Mesangial cell (primary cell): ENCODE results near the gene PRR11. TPM values are rescaled to one million over a fixed set of nuclear protein-coding genes. Genes with fewer than 3 reads are reported as not detected.

Experiments used
- total RNA-seq: library from RNA; depleted of rRNA; stranded (reverse); fragments of >200 nt; gene quantifications from 2 replicates; pipeline ENCODE4 v1.2.3, GENCODE V29; 2015

Gene PRR11
- total RNA-seq, result 8.6 and 61.8 TPM in 2 replicates

GRCh38 chr17:59155439-59156177 lies at the start of gene PRR11:
Gene PRR11 (plus strand): TSS chr17:59155746. CDS start chr17:59169753, 14,007 bp downstream.

GRCh38 chr17:59106463-59107305 lies 48.9 kb upstream of the PRR11 start, which contains the start of gene TRIM37:
Gene TRIM37 (minus strand): TSS chr17:59106880. CDS start chr17:59106461, 419 bp downstream.

DNA sequence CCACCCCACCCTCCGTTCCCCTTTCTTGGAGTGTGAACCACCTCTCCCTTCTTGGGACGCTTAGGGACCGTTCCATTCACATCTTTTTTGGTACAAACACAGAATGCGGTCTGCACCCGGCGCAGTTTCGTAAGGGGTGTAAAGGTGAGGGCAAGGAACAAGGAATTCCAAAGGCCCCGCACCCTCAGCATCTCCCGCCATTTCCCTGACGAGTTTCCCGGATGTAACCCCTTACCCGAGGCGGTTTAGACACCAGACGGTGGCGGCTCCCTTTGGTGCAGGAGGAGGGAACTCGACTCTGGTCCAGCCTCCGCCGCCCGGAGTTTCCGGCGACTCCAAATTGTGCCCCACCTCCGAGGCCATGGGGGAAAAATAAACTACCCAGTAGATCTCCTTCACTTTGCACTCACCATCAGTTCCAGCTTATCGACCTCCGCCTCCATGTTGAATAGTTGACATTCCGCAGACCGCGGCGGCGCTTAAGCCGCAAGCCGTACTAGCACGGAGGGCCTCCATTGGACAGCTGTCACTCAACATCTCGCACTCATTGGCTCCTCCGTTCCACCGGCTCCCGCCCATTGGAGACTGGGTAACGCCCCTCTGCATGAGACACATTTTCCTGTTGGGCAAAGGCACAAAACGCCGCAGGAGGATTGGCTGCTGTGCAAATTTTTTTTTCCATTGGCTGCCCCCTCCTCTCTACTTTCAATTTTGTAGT lies 666 bp upstream of the PRR11 start, which contains the start of gene SKA2:
Gene SKA2 (minus strand): TSS at position 466 of the 718 bp plus-strand sequence. CDS start 23 bp downstream, at position 443.

DNA sequence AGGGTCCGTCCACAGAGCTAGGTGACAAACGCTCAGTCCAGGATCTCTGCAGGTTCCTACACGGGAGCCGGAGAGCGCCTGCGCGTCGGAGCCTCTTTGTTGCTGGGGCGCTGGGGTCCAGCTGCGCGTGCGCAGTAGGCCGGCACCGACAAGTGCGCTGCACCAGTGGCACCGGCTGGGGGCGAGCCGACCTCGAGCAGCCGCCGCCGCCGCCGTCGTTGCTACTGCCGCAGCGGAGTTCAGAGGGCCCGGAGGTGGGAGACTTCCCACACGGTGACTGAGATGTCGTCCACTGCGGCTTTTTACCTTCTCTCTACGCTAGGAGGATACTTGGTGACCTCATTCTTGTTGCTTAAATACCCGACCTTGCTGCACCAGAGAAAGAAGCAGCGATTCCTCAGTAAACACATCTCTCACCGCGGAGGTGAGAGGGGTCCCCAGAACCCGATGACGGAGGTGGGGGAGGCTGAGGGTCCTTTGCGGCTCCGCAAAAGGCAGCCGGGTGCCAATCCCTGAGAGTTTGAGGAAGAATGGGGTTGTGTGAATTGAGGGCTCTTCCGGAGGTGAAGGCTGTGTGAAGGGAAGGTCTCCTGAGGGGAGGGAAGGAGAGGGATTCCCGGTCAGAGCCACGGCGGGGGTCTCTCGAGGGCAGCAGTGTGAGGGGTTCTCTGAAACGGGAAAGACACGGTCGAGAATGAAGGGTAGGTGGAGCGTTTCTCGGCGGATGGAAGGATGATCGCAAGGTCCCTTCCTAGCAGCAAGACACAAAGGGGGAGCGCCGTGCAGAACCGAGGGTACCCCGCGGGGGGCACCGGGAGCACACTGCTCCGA lies 65.0 kb downstream of the PRR11 start, which contains the start of gene GDPD1:
Gene GDPD1 (plus strand): TSS at position 184 of the 831 bp plus-strand sequence. CDS start 99 bp downstream, at position 283.

Other genes with a start within 250 kb of the PRR11 start
- gene TRIM37, start 48.9 kb upstream of the PRR11 start, total RNA-seq, result 19.7 and 24.0 TPM in 2 replicates
- 24.8 and 58.0 TPM in 2 replicates for gene SKA2, start 560 bp upstream of the PRR11 start, total RNA-seq
- 11.7 and 16.0 TPM in 2 replicates for gene SMG8, start 54.3 kb downstream of the PRR11 start, total RNA-seq
- gene GDPD1, start 64.8 kb downstream of the PRR11 start, total RNA-seq, result 0.49 and 2.2 TPM in 2 replicates
- 2.9 and 17.7 TPM in 2 replicates for gene YPEL2, start 175.9 kb downstream of the PRR11 start, total RNA-seq